GM12892 (cell line): ENCODE data around the gene DNAJB7.

Experiments used
- POLR2A ChIP-seq: IDR thresholded peaks from 2 replicates; pipeline ENCODE4 v1.6.1; 2011; ENCODE audit warnings: low read depth, low read length, control low read depth
- POLR2AphosphoS5 ChIP-seq: IDR thresholded peaks from 2 replicates; pipeline ENCODE4 v1.6.1; 2011; ENCODE audit warnings: low read depth, low read length, control low read depth

- TF ChIP-seq POLR2AphosphoS5 (no peak), POLR2A (no peak)
Measured at GRCh38 chr22:40904101-40904500, 42.2 kb upstream of the DNAJB7 start.
